IPS-NIHi7 (cell line): Measurements from ENCODE around the gene TRAPPC12.
"Not testable (repeated sequence)": the region's sequence is repeated elsewhere in the genome, so short reads cannot be mapped to it uniquely, and the experiment has no call there.

Source experiments
- DNase-seq: peaks from one replicate; pipeline ENCODE4 v3.0.0; 2012; ENCODE audit warnings: mixed read lengths; ENCODE audit errors: extremely low spot score

TRAPPC12 gene

GRCh38 chr2:3369340-3370181 lies 9.9 kb upstream of the TRAPPC12 start:
- DNase-seq = not testable (repeated sequence)

- no peak for DNase-seq
Measured at GRCh38 chr2:3376821-3377220, 2.7 kb upstream of the TRAPPC12 start.

- DNase-seq = no peak
Measured at GRCh38 chr2:3377279-3377611, 2.2 kb upstream of the TRAPPC12 start.

- DNase-seq = peak; percentile 97
Measured at GRCh38 chr2:3377612-3378432, 1.7 kb upstream of the TRAPPC12 start, which contains the start of gene EIPR1. EIPR1 (minus strand) TSS chr2:3377818; CDS start chr2:3377689, 129 bp downstream.

- no peak for DNase-seq
Measured at GRCh38 chr2:3379339-3379646, 201 bp upstream of the TRAPPC12 start.

- no peak for DNase-seq
Measured at GRCh38 chr2:3386448-3386958, 7.0 kb downstream of the TRAPPC12 start.

GRCh38 chr2:3387011-3387410 lies 7.5 kb downstream of the TRAPPC12 start:
- DNase-seq = no peak

- DNase-seq = no peak
Measured at GRCh38 chr2:3387644-3388411, 8.3 kb downstream of the TRAPPC12 start.

GRCh38 chr2:3388412-3388738 lies 8.9 kb downstream of the TRAPPC12 start:
- DNase-seq = no peak

GRCh38 chr2:3389193-3389592 lies 9.7 kb downstream of the TRAPPC12 start:
- DNase-seq = no peak

- no peak for DNase-seq
Measured at GRCh38 chr2:3390041-3390440, 10.5 kb downstream of the TRAPPC12 start.

- DNase-seq = no peak
Measured at GRCh38 chr2:3392216-3392615, 12.7 kb downstream of the TRAPPC12 start.

GRCh38 chr2:3396920-3397559 lies 17.5 kb downstream of the TRAPPC12 start:
- DNase-seq = no peak

GRCh38 chr2:3398857-3399256 lies 19.4 kb downstream of the TRAPPC12 start:
- DNase-seq = peak; percentile 29

GRCh38 chr2:3399381-3399780 lies 19.9 kb downstream of the TRAPPC12 start:
- DNase-seq = no peak

GRCh38 chr2:3399829-3400228 lies 20.3 kb downstream of the TRAPPC12 start:
- peak; percentile 34 for DNase-seq

GRCh38 chr2:3403587-3404334 lies 24.3 kb downstream of the TRAPPC12 start:
- DNase-seq = no peak

GRCh38 chr2:3404349-3404894 lies 24.9 kb downstream of the TRAPPC12 start:
- no peak for DNase-seq

GRCh38 chr2:3405307-3405706 lies 25.8 kb downstream of the TRAPPC12 start:
- no peak for DNase-seq

- no peak for DNase-seq
Measured at GRCh38 chr2:3405876-3406275, 26.4 kb downstream of the TRAPPC12 start.

- no peak for DNase-seq
Measured at GRCh38 chr2:3406501-3406900, 27.0 kb downstream of the TRAPPC12 start.
